Stimulated activated naive CD4-positive, alpha-beta T cell treated with Interleukin-2 at 50 U/mL for 16 hours (primary cell): ENCODE data around the gene TNNT3.

Source experiments
- DNase-seq: peaks from one replicate; lab custom pipeline; 2025; lab: John Stamatoyannopoulos, UW

Gene TNNT3

DNA sequence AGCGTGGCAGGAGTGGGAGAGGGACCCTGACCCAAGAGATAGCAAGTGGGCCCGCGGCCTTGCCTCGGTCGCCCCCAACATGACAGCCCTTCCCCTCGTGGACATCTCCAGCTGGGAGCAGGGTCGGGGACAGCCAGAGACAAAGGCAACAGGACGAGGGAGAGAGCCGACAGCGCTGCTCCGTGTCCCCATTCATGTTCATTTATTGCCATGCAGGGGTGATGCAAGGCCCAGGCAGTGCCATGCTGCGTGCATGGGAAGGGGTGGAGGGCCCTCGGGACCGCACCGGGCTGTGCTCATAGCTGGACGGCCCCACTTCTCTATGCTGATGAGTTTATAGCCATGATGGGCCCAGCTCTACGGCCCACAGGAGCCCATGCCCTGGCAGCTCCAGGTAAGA lies 40.3 kb downstream of the TNNT3 start:
- DNase-seq, result no peak

DNA sequence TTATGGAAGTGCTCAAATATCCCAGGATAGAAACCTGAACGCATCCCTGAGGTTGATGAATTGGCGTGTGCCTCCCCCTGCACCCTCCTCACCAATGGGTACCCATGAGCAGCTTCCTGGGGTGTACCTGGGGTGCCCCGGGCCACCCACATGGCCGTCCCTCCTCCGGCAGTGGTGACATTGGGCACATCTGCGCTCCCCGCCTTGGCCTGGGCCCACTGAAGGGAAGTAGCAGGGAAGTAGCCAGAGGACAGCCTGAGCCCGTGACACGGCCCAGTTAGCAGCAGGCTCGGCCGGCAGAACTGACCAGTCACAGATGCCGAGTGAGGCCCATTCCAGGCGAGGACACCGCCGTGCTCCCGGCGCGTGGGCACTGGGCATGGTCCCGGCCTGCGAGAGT lies 44.4 kb downstream of the TNNT3 start:
- no peak for DNase-seq

DNA sequence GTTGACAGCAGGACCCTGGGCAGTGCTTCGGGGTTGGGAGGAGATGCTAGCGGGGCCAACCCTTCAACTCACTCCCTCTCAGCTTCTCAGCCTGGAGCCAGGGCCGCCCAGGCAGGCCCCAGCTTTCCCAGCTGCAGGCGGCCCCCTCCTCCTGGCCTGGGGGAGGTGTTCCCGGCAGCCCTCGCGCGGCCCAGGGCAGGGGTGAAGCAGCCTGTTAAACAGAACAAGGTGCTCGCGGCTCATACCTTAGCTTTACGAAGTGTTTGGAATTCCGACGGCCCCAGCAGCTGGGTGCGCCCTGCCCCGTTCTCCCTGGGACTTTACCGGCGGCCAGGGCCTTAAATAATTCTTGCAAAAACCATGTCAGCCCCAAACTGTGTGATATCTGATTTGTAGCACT lies 44.8 kb downstream of the TNNT3 start:
- no peak for DNase-seq

DNA sequence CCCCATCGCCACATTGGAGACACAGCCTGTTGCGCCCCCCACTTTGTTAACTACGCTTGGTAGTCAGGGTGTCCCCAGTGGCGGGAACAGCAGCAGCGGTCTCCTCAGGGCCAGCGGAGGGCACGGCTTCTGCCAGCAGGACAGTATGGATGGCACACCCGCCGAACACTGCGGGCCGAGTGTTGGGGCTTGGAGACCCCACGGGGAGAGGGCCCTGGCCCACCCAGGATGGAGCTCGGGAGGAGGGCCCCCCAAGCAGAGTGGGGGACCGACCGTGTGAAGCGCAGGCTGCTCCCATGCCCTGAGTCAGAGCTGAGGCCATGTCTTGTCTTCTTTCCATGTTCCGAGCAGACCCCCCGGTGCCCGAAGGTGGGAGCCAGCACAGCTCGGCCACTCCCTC lies 45.5 kb downstream of the TNNT3 start:
- DNase-seq, result no peak

DNA sequence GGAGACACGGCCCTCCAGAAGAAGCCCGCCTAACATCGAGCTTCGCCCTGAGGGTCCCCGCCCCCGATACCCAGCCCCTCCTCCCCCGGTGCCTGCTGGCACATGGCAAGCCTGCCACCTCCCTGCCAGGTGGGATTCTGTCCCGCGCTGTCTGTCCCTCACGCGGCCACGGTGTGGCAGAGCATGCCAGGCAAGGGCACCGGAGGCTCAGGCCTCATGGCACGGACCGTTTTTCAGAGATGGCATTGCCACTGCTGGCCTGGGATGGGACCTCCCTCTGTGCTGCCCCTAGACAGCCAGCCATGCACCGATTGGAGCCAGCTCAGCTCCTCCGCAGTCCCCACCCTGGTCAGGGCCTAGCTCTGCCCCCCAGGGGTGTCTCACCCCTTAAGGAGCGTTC lies 47.0 kb downstream of the TNNT3 start:
- no peak for DNase-seq

DNA sequence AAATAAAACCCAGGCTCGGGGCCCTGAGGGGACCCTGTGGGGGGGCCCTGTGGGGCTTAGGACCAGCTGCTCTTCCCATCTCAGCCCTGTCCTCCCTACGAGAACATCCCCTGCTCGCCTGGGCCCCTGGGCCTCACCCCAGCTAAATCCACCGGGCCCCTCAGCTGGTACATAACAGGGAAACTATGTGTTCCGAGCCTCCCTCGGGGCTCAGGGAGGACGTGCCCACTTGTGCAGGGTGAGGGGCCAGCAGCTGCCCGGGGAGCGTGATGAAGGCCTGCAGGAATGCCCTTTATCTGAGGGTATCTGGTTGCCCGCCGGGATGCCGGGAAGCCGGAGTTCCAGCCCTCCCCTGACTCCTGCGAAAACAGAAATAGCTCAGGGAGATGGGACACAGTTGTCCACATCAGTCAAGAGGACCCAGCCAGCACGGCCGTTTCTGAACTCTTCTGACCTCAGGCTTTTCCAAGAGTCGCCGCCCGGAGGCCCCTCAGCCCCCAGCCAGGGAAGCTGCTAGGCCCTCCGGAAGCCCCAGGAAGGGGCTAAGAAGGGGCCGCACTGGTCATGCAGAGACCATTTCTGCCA lies 48.2 kb downstream of the TNNT3 start:
- DNase-seq, result no peak

DNA sequence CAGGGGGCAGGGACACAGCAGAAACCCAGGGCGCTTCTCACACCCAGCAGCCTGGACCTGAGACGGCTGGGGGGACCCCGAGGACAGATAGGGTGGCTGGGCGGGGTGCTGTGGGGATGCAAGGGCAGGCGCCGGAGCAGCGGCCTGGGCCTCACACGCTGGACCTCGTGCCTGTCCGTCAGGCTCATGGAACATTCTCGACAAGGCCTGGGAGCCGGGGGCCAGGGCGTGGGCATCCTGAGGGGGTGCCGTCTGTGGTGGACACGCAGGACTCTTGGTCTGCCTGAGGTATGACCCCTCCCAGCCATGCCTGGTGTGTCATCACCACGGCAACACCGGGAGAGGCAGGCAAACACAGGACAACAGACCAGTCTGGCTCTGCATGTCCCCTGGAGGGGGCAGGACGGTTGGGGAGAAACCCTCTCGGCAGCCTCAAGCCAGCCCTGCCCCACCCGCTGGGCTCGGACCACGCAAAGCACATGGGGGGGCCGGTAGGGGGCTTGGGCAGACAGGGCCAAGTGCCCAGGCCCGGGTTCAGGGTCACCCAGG lies 49.0 kb downstream of the TNNT3 start:
- DNase-seq, result no peak

DNA sequence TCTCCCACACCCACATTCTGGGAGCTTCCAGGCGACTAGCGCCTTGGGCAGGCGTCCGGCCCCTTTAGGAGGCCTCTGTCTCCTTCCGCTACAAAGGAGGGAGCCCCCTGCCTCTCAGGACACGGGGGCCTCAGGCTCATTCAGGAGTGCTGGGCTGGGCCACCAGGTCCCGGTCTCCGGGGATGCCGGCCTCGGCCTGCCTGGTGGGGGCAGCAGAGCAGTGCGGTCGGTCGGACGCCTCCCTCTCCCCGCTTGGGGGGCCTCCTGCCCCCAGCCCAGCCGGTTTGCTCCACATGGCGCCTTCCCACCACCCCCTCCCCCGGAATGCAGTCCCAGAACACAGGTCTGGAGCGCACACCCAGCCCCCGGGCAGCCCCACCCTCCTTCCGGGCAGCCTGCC lies 49.5 kb downstream of the TNNT3 start:
- DNase-seq, result no peak

DNA sequence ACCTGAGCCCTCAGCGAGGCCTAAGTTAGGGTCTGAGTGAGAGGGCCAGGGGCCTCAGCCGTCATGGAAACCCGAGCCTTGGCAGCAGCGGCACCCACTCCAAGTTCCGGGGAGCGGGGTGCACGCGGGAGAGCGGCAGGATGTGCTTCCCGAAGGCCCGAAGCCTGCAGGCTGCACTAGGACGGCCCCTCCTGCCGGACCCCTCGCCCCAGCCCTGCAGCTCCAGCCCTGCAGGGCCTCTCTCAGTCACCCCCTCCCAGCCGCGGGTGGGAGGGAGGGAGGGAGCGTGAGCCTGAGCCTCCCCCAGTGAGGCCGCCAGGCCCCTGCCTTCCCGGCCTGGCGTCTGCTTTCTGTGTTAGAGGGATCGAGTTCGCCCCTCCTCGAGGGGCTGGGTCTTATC lies 50.3 kb downstream of the TNNT3 start:
- DNase-seq, result no peak

DNA sequence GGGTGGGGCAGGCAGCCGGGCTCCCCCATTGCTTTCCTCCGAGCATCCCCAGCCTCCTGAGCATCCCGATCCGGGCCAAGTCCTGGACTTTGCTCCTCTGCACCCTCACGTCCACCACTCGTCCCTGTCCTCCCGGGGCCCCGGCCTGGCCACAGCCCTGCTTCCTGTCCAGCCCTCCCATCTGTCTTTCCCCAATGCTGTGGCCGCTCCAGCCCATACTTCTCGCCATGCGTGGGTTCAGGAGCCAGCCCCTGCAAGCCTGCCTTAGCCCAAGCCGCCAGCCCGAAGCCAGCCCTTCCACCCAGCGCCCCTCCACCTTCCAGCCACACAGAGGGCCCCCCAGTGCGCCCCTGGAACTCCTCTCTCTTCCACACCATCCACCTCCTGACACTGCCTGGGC lies 51.5 kb downstream of the TNNT3 start:
- DNase-seq, result no peak

DNA sequence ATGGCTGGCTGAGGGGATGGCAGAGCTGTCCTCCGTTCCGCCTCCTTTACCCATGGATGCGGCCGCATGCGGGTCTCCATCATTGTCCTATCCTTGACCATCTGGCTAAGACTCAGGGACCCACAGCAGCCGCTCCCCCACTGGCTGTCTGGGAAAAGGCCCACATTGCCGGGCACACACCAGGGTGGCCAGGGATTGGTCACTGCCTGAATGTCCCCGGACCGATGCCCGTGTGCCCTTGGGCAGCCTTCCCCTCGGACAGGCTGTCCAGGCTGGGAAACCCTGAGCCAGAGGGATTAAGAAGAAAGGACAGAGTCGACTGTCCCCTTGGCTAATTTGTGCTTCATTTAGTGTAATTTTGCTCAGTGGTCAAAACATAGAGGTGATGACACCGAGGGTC lies 55.7 kb downstream of the TNNT3 start:
- no peak for DNase-seq

DNA sequence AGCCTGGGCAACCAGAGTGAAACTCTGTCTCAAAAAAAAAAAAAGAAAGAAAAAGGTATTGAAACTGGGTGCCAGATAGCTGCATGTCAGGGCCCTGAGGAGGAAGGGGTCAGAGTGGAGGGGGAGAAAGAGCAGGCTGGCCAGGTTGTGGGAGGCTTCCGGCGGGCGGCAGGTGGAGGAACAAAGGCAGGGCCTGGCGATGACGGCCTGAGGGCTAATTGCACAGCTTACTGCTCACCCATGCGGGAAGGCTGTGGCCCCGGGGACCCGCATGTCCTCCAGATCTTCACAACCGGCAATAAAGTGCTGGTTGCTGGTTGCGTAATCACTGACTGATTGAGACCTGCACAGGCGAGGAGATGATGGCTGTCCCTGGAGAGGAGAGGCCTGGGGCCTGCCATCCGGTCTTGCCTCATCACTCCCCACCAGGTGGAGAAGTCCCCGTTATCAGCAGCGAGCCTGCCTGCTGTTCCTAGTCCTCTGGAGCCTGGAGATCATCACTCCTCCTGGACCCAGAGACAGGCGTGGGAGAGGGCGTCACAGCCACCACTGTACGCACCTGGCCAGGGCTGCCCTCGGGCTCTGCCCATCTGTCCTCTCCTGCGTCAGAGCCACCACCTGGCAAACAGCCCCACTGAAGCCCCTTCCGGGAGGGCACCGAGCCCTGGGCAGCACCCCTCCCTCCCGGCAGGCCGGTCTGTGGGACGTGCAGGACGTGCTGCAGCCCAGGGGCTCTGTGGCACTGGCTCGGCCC lies 59.4 kb downstream of the TNNT3 start:
- no peak for DNase-seq

DNA sequence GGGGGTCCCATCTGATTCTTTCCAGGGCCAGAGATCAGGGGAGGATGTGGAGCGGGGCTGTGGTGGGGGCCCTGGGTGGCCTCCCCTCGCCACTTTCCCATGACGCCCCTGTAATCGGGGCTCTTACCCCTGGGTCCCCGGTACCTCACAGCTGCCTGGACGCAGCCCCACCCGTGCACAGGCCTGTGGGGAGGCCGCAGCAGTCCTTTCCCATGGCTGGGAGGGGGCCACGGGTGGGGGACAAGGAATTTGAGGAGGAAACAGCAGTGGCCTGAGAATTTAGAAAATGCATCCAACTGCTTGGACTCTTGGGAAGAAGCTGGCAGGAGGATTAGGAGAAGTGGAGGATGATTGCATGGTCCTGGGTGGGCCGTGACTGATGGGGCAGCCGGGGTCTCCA lies 60.1 kb downstream of the TNNT3 start:
- no peak for DNase-seq

DNA sequence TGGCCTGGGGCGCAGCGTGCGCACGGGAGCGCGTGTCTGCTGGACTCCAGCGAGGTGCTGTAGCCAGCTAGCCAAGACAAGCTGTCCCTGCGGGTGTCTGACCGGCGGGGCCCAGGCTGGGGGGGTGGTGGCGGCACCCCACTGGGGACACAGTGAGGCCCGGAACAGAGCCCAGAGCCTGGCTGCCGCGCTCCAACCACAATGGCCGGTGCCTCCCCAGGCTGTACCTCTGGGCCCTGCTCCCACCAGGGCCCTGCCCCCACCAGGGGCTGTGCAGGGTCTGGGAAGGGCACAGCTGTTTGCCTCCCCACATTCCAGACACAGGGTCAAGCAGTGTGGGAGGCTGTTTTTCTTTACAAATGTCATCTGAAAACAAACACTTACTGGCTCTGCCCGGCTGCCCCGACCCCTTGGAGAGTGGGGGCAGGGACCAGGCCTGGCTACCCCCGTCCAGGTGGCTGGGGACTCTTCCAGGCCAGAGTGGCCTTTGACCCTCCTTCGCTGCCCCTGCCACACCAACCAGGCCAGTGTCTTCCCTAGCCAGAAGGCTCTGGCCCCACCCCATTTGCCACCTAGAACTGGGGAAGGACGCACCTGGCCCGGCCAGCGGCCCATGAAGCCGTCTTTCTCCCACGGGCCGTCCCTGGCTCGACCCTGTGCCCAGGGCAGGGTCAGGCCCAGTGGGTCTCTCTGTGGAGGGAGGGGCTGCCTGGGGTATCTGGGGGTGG lies 63.5 kb downstream of the TNNT3 start:
- DNase-seq, result no peak

DNA sequence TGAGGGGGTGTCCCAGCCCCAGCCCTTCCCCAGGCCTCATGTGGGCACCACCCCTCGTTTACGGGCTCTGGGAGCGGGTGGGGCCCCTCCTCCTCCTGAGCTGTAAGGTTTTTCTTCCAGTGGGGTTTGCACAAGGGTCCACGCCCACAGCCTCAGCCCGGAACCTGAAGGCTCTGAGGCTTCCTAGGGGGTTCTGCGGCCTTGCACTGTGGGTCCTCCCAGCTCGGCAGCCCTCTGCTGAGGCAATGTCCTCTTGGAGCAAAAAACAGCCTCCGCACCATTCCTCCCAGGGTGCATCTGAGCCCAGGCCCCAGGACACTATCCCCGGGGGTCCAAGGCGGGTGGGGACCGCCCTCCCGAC lies 64.1 kb downstream of the TNNT3 start:
- DNase-seq, result no peak

DNA sequence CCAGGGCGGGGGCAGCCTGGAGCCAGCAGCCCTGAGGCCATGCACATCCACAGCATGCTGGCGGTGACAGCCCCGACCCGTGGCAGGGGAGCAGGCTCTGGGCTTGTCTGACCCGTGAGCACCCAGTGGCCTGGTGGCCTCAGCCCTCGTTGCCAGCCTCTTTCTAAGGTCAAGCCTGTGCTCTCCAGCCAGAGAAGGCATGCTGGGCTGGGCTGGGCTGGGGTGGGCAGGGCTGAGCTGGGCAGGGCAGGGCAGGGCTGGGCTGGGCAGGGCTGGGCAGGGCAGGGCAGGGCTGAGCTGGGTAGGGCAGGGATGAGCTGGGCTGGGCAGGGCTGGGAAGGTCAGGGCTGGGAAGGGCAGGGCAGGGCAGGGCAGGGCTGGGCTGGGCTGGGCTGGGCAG lies 67.5 kb downstream of the TNNT3 start:
- no peak for DNase-seq

DNA sequence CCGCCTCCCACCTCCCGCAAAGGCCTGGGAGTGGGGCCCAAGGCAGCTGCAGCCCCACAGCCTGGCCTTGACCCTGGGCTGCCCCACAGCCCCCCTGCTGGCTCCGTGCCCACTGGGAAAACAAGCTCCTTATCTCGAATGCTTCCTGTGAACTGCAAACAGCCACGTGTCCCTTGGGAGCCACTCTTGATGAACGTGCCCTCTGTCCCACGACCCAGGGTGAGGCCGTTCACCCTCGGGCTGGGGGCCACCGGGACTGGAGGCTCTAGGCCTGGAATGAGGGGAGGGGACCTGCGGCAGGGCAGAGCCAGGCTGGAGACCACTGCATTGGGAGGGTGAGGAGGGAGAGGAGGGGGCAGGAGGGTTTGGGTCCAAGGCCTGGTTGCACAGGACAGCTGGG lies 68.7 kb downstream of the TNNT3 start:
- DNase-seq, result no peak
